GM11168 (cell line): ENCODE measurements around the gene SLC43A1.
"Not testable (repeated sequence)": the region's sequence is repeated elsewhere in the genome, so short reads cannot be mapped to it uniquely, and the experiment has no call there.

ENCODE experiments used
- in situ Hi-C: fragments of 300-500 bp; cut with MboI; formaldehyde crosslinking; loops from one replicate; pipeline ENCODE4 v1.12.0; 2022; ENCODE audit warnings: low sequenced_read_pairs; ENCODE audit not compliant: unreplicated experiment

SLC43A1 gene

DNA sequence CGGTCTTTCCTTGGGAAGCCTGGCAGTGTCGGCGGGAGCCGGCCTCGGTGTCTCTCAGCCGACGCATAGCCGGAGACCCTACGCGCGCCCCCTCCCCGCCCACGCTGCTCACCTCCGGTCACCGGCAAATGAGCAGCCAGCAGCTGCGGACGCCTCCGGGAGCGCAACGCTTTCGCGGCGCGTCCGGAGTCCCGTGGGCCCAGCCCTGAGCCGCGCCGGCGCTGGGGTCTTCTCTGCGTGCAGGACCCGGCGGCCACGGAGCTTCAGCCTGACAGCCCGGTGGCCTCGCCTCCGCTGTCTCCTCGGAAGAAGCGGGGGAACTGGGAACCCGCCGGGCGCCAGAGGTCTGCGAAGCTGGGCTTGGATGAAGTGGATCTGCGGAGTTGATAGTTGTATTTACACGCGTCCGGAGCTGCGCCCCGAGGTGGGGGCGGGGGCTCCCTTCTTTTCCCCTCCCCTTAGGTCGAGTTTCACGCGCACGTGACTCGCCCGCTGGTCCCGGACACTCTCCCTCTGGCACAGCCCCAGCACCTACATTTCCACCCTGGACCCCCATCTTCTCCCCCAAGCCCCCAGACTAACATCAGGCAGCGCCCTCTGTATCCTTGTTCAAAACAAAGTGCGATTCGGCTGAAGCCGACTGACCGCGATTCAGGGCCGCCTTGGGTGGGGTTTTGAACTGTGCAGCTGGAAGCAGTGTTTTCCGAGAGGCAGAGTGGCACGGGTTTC, at the start of gene SLC43A1:
TSS of gene SLC43A1 (minus strand) at position 371 of the 729 bp plus-strand sequence. CDS start 1,591 bp downstream, outside the sequence.
- in situ Hi-C loops, result no loop called here

DNA sequence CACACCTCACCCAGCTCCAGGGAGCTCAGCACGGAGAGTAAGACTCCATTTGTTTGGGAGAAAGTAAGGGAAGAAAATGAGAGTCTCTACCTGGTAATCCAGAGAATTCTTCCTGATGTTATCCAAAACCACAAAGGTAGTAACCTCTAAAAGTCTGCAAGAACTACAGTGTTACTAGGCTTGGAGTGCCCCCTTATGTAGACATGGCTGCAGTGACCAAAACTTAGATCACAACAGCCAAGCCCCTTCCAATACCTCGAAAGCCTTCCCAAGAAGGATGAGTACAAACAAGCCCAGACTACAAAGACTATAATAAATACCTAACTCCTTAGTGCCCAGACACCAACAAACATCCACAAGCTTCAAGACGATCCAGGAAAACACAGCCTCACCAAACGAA, 47.1 kb upstream of the SLC43A1 start:
- in situ Hi-C loops, result no loop called here

DNA sequence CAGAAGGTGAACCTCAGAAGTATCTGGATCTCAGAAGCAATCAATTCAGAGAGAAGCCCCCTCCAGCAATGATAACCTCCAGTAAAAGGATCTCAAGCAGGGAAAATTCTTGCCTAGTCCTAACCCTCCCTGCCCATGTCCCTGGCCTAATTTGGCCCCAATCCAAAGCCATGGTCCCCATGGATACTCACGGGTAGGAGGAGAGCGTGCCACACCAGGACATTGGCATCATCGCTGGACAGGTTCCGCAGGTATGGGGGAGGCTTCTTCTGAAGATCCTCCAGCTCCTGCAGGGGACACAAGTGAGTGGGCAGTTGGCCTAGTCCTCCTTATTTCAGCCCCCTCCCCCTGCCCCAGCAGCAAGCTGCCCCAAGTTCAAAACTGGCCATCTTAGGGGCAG, 44.6 kb upstream of the SLC43A1 start:
- in situ Hi-C loops, result no loop called here

DNA sequence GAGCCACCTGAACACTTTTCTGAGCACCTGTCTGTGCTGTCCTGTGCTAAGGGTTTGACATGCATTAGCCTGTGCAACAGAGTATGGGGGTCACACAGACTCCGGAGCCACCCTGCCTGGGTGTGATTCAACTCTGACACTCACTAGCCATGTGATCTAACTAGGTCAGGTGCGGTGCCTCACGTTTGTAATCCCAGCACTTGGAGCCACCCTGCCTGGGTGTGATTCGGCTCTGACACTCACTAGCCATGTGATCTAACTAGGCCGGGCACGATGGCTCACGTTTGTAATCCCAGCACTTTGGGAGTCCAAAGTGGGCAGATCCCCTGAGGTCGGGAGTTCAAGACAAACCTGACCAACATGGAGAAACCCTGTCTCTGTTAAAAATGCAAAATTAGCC, 40.5 kb upstream of the SLC43A1 start:
- in situ Hi-C loops, result no loop called here

DNA sequence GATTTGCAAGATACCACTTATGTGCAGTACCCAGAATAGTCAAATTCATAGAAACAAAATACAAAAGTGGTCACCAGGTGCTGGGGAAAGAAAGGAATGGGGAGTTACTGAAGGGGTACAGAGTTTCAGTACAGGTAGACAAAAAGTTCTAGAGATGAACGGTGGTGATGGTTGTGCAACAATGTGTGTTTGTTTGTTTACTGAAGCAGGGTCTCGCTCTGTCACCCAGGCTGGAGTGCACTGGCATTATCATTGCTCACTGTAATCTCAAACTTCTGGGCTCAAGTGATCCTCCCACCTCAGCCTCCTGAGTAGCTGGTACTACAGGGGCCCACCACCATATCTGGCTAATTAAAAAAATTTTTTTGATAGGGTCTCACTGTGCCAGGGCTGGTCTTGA, 39.9 kb upstream of the SLC43A1 start:
- in situ Hi-C loops, result no loop called here

DNA sequence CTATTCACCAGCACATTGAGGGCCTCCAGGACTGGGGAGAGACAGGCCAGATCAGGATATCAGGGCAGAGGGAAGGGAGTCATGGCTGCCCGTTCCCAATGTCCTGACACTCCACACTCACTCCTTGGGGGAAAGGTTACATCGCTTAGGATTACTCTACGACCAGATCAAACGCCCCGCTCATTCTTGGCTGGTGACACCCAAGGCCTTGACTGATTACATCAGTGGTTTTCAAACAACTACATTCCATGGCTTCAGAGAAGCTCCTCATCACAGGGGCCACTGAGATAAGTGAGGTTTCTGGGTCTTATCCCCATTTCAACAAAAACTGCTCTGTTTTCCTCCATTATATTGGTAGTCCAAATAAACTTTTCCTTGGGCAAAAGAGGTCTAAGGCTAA, 37.0 kb upstream of the SLC43A1 start:
- in situ Hi-C loops, result no loop called here

DNA sequence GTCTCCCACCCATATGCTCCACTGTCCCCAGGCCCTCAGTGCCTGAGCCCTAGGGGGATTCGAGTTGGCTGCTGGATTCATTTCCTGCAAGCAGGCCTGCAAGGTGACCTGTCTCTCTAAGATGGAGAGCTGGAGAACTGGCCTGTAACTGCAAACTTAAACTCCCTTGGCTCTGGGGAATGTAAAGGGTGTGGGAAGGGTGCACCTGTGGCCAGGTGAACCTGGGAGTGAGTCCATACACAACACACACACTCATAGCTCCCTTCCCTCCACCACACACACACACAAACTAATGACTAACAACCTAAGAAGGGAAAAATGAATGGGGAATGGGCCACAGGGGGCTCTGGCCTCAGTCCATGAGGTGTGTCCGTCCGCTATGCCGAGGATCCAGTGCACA, 36.4 kb upstream of the SLC43A1 start:
- in situ Hi-C loops, result no loop called here

DNA sequence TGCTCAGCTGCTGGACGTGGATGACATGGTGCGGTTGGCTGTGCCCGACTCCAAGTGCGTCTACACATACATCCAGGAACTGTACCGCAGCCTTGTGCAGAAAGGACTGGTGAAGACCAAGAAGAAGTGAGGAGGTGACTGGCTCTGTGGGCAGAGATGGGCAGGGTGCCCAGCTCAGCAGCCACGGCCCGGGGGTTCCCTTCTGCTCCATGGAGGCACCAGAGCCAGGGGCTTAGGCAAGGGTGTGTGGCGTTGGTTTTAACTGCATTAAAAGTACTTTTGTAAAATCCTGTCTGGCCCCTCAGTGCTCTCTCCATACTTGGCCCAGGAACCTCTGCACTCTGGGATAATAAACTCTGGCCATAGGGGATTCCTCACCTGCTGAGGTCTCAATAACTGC, 34.5 kb upstream of the SLC43A1 start:
- in situ Hi-C loops, result no loop called here

DNA sequence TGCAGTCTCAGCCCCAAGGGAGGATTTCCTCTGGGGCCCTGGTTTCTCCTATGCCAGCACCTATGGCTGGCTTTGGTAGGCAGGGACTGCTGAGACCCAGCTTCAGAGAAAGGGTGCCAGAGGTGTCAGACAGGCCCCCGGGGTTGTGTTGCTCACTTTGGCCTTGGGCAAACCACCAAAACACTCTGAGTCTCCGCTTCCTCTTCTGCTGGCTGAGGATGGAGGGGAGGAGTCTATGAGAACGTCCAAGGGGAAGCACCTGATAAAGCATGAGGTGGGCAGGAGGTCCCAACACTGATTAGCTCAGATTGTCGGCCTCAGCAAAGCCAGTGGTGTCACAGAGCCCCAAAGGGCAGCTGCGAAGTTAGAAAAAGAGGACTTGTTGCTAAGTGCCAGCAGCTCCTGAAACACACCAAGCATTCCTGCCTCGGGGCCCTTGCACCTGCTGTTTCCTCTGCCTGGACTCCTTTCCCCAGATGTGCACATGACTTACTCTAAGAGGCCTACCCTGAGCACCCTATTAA, 32.4 kb upstream of the SLC43A1 start:
- in situ Hi-C loops, result no loop called here

DNA sequence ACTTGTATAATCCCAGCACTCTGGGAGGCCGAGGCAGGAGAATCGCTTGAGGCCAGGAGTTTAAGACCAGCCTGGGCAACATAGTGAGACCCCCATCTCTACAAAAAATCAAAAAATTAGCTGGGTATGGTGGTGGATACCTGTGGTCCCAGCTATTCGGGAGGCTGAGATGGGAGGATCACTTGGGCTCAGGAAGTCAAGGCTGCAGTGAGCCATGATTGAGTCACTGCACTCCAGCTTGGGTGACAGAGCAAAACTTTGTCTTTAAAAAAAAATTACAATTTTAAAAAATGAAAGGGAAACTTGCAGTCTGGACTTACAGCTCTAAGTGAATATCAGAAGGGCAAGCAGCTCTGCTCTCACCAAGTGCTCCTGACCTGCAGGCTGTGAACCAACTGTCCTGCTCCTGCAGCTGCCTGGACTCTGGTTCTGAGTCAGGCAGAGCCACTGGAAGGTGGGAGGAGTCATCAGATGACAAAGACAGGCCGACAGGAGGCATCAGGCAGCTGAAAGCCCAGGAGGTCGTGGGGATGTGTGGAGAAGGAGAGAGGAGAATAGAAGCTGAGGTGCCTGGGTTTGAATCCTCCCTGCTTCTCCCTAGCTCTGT, 31.5 kb upstream of the SLC43A1 start:
- in situ Hi-C loops, result no loop called here

DNA sequence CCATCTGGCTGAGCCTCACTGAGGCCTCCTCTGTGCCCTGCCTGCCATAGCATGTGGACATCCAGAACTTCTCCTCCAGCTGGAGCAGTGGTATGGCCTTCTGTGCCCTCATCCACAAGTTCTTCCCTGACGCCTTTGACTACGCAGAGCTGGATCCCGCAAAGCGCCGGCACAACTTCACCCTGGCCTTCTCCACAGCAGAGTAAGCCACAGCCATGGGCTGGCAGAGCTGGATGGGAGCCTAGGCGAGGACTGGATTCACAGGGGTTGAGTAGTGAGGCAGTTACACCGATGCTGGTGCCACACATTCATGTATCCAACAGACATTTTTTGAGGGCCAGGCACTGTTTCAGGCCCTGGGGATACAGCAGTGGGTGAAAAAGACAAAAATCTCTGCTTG, 30.9 kb upstream of the SLC43A1 start:
- in situ Hi-C loops, result no loop called here

DNA sequence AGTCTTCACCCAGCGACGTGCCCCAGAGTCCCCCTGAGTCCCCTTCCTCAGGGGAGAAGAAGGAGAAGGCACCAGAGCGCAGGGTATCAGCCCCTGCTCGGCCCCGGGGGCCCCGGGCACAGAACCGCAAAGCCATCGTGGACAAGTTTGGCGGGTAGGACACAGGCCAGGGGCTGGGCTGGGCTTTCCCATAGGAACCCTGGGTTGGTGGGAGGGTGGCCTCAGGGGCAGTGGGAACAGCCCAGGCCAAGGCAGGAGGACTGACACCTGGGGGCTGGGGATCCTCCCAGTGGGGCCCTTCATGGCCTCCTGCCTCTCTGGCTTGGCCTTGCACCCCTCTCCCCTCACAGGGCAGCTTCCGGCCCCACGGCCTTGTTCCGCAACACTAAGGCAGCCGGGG, 30.4 kb upstream of the SLC43A1 start:
- in situ Hi-C loops, result no loop called here

DNA sequence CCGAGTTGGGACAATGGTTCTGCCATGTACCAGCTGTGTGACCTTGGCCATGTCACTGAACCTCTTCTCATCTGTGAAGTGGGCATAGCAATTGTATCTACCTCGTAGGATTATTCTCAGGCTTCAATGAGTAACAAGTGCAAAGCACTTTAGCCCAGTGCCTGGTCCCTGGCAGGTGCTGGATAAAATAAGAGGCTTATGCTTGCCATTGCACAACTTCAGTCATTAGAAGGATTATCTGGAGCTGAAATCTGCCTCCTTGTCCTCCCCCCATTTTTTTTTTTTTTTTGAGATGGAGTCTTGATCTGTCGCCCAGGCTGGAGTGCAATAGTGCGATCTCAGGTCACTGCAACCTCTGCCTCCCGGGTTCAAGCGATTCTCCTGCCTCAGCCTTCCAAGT, 29.1 kb upstream of the SLC43A1 start:
- in situ Hi-C loops, result no loop called here

DNA sequence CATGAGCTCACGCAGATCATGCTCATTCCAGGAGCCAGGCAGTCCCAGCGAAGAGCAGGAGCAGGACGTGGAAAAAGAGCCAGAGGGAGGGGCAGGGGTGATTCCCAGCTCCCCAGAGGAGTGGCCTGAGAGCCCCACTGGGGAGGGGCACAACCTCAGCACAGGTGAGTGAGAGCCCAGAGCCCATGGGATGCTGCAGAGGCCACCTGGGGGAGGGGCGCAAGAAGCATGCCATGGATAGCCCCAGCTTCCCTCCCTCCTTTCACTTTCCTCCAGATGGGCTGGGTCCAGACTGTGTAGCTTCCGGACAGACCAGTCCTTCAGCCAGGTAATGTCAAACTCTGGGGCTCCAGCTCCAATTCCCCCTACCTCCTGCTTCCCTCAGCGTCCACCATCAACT, 28.1 kb upstream of the SLC43A1 start:
- in situ Hi-C loops, result no loop called here

DNA sequence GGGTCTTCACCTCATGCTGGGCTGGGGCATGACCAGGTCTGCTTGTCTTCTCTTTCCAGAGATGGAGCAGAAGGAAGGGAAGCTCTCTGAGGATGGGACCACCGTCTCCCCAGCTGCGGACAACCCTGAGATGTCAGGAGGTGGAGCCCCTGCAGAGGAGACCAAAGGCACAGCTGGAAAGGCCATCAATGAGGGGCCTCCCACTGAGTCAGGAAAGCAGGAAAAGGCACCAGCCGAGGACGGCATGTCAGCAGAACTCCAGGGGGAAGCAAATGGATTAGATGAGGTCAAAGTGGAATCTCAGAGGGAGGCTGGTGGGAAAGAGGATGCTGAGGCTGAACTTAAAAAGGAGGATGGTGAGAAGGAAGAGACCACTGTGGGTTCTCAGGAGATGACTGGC, 27.1 kb upstream of the SLC43A1 start:
- in situ Hi-C loops, result no loop called here

DNA sequence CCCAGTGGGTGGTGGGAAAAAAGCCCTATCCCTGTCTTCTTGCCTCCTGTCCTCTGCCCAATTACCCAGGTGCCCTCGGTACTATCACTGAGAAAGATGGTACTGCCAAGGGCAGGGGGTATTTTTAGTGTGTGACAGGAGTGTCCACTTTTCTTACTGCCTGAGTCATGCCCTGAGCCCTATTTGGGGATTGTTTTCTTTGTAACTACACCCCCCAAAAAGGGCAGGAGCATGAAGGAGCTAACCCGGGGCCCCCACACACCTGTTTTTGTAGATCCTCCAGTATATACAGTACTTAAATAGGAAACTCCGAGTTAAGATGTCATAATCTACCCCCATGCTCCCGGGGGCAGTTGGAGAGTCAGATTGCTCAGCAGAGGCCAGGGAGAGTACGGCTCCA, 25.7 kb upstream of the SLC43A1 start:
- in situ Hi-C loops, result no loop called here

DNA sequence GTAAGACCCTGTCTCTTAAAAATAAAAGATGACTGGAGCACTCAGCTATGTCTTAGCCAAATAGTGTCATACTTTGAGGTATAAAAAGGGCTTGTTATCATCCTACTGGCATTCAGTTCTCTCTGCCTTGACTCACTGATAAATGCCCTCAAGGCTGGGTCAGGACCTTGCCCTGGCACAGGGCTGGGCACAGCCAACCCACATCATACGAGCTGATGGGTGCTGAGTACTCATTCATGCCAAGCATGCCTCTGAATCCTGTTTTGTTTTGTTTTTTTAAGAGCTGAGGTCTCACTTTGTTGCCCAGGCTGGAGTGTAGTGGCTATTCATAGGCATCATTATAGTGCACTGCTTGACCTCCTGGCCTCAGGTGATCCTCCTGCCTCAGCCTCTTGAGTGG, 23.8 kb upstream of the SLC43A1 start:
- in situ Hi-C loops, result no loop called here

DNA sequence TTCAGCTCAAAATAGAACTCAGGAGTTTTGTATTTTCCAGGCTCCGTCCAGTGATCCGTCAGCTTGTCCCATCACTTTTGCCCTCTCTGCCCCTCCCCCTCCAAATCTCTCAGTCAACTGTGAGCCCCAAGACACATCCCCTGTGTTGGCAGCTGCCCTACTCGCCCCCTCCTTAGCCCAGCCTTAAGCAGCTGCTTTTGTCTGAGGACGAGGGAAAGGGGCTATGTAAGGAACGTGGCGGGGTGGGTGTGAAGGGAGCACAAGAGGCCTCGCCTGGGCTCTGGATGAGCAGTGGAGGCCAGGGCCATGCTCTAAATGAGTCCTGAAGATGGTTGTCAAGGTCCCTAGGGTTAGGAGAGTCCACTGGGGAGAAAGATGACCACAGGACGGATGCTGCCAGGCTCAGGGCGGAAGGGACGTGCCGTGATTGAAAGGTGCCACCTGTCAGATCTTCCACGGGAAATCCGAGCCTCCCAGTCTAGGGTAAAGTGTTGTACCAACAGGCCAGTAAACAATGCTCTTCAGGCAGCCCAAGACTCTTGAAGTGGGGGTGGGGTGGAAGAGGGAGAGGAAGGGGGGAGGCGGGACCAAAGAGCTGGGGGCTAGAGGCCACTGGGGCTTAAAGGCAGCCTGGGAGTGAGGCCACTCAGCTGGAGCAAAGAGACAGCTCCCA, 21.6 kb upstream of the SLC43A1 start, which contains the start of gene SMTNL1:
TSS of gene SMTNL1 (plus strand) at position 649 of the 673 bp plus-strand sequence. CDS start 5,048 bp downstream, outside the sequence.
- in situ Hi-C loops, result no loop called here

DNA sequence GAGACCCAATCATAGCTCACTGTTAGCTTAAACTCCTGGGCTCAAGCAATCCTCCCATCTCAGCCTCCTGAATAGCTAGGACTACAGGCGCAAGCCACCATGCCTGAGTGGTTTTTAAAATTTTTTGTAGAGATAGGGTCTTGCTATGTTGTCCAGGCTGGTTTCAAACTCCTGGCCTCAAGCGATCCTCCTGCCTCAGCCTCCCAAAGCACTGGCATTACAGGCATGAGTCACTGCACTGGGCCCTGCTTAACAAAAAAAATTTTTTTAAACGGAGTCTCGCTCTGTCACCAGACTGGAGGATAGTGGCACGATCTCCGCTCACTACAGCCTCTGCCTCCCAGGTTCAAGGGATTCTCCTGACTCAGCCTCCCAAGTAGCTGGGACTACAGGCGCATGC, 18.9 kb upstream of the SLC43A1 start:
- in situ Hi-C loops, result not testable (repeated sequence)

DNA sequence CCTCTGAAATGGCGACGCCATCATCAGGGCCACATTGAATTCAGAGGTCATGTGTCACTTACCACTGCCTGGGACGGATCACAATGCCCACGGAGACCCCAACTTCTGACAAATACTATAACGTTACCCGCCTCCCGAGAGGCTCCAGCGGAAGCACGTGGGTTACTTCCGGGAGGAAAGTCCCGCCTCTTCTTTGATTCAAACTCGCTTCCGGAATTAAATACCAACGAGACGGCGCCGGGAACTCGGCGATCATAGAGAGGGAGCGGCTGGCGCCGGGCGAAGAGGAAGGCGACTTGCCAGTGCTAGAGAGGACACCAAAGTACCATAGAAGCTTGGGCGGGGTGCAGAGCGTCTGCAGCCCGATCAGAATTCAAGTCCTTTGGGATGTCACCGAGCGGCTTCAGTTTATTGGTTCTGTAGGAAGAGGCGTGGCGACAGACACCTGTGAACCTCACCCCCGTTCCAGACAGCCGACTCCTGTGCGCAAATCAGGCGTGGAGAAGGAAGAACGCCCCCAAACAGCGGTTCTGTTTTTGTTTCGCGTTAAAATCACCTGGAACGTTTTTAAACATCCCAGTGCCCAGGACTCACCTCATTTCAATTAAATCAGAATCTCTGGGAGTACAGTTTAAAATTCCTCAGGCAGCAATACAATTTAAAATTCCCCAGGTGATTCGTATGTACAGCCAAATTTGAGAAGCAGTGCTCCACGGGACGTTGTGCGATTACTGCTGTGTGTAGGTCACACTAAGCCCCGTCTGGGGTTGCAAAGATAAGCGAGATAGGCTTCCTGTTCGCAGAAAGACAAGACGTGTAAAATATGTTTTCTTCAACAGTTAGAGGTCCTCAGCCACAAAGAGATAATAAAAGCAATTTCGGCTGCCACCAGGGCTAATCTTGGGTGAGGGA, 15.3 kb upstream of the SLC43A1 start, which contains the start of gene TIMM10:
TSS of gene TIMM10 (minus strand) at position 159 of the 912 bp plus-strand sequence. CDS start 565 bp downstream, outside the sequence.
- in situ Hi-C loops, result no loop called here
